LNCaP clone FGC (cell line): ENCODE data around the gene GADD45A.

ENCODE experiments used
- DNase-seq: peaks from one replicate; pipeline ENCODE4 v3.0.0-alpha.2; 2011; ENCODE audit warnings: low read depth
- H3K4me3 ChIP-seq: 2 replicates; pipeline ENCODE4 v1.5.1; 2011; ENCODE audit warnings: mild to moderate bottlenecking, low read depth, low read length, control low read depth
- CTCF ChIP-seq: IDR thresholded peaks from 2 replicates; pipeline ENCODE4 v1.5.1; 2012; ENCODE audit warnings: mild to moderate bottlenecking; ENCODE audit not compliant: control insufficient read depth, insufficient read depth; ENCODE audit errors: extremely low read depth

GADD45A gene

GRCh38 chr1:67676287-67676686 lies 8.7 kb upstream of the GADD45A start:
- TF ChIP-seq CTCF: no peak
- DNase-seq: no peak
- H3K4me3 ChIP-seq: no peak overlapping the region

- no peak overlapping the region for H3K4me3 ChIP-seq
- no peak for DNase-seq
- no peak; the same call in 1 of the 2 replicates for TF ChIP-seq CTCF
Measured at GRCh38 chr1:67676946-67677345, 8.1 kb upstream of the GADD45A start.

GRCh38 chr1:67677408-67677807 lies 7.6 kb upstream of the GADD45A start:
- no peak overlapping the region for H3K4me3 ChIP-seq
- DNase-seq: no peak
- TF ChIP-seq CTCF: no peak

GRCh38 chr1:67677930-67678329 lies 7.1 kb upstream of the GADD45A start:
- DNase-seq: no peak
- no peak for TF ChIP-seq CTCF
- no peak overlapping the region for H3K4me3 ChIP-seq

- TF ChIP-seq CTCF: no peak
- H3K4me3 ChIP-seq: no peak overlapping the region
- DNase-seq: no peak
Measured at GRCh38 chr1:67679691-67680090, 5.3 kb upstream of the GADD45A start.

GRCh38 chr1:67680486-67680885 lies 4.5 kb upstream of the GADD45A start:
- TF ChIP-seq CTCF: no peak
- no peak overlapping the region for H3K4me3 ChIP-seq
- no peak for DNase-seq

GRCh38 chr1:67682659-67683197 lies 2.3 kb upstream of the GADD45A start:
- no peak overlapping the region for H3K4me3 ChIP-seq
- no peak for TF ChIP-seq CTCF
- no peak for DNase-seq
